Iris pigment epithelial cell (primary cell): Measurements from ENCODE around the gene TFAP2E.
"Not testable (repeated sequence)": the region's sequence is repeated elsewhere in the genome, so short reads cannot be mapped to it uniquely, and the experiment has no call there.

ENCODE experiments used
- DNase-seq: peaks from one replicate; pipeline ENCODE4 v3.0.0-alpha.2; 2011; ENCODE audit warnings: low read depth

Gene TFAP2E

DNA sequence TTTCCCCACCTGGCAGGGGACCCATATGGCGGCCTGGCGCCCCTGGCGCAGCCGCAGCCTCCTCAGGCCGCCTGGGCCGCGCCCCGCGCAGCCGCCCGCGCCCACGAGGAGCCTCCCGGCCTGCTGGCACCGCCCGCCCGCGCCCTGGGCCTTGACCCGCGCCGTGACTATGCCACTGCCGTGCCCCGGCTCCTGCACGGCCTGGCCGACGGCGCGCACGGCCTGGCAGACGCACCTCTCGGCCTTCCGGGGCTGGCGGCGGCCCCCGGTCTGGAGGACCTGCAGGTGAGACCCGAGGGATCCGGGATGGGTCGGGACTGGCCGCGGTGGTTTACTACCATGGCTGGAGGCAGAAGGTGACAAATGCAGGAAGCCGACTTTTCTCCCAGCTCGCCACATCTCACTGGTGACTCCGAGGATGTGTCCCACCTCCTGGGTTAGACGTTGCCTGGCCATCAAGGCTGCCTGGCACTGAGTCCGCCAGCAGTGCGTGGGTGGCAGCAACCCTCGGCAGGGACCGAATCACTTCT lies 1.1 kb downstream of the TFAP2E start:
- DNase-seq, result no peak

DNA sequence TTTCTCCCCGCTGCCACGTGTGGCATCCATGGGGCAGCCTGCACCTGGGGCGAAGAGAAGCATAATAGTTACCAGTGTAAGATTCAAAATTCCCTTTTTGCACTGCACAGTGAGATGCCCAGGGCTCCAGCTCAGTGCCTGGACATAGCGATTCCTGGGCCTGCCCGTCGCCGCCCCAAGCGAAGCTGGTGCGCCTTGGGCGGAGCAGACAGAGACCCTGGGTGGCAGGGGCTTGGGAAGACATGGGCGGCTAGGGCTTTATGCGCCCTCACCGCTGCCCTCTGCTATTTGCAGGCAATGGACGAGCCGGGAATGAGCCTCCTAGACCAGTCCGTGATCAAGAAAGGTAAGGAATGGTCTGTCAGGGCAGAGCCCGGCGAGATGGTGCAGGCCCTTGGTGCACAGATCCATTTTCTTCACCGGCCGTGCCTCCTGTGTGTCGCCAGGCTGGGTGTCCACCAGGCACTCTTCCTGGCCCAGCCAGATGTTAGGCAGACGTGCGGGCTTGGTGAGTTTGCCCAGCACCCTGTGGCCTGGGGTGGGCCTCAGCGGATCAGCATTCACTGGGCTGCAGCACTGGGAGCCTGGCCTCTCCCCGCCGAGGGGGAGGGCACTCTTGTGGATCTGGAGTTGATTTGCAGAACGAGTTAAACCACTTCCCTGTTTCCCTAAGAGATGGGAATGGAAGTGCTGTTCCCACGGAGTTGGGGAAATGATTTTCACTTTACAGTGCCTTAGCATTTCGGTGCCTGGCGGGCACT lies 1.7 kb downstream of the TFAP2E start:
- DNase-seq, result no peak

DNA sequence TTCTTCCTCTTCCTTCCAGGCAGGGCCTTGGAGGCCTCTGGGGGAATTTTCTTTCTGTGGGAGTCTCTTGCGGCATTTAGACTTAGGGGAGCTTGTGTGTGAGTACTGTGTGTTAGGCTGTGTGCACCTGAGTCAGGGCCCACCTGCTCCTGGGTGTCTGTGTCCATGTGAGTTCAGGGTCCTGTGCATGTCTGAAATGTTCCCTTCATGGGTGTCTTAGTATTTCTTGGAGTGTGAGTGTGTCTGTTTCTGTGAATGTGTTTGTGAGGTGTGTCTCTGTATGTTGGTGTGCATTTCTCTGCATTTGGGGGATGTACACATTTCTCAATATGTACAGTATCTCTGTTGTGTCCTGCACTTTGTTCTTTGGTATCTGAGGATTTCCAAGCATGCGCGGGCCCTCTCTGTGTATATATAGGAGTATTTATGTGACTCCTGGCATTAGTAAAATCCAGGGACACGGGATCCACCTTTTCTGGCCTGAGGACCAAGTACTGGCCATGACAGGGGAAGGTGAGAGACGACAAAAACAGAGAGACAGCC lies 2.4 kb downstream of the TFAP2E start:
- no peak for DNase-seq

DNA sequence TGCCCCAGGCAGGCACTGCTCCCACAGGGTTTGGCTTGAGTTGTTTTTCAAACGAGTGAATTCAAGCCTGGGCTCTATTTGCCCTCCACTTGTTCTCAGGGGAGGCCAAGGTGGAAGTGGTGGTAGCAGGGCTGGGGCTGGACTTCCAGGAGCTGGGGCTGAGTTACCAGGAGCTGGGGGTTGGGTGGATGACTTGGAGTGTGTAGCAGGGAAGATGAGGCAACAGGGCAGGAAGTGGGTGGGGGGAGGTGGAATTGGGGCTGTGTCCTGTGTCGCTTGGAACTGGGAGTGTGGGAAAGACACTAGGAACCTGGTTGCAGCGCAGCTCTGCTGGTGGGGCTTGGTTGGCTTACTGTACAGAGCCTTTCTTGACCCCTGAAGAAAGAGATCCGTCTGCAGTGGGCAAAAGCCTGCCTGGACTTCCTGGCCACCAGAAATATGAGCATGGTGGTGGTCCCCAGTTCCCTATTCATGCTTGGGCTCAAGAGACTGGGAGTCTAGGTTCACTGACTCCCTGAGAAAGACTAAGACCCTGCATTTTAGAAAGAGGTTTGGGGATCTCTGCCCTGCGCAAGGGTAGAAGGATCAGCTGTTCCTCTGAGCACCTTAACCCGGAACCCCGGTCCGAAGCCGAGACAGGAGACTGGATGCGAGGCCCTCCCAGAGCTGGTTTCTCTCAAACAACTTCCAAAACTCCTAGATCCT lies 3.1 kb downstream of the TFAP2E start:
- no peak for DNase-seq

DNA sequence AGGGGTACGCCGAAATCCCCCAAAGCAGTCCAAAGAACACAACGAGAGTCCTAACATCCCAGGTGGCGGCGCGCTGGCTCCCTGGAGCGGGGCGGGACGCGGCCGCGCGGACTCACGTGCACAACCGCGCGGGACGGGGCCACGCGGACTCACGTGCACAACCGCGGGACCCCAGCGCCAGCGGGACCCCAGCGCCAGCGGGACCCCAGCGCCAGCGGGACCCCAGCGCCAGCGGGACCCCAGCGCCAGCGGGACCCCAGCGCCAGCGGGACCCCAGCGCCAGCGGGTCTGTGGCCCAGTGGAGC lies 3.6 kb downstream of the TFAP2E start:
- DNase-seq, result not testable (repeated sequence)

- DNase-seq, result no peak
Measured at GRCh38 chr1:35577071-35577998, 4.2 kb downstream of the TFAP2E start.

GRCh38 chr1:35580949-35581388 lies 7.9 kb downstream of the TFAP2E start:
- no peak for DNase-seq

DNA sequence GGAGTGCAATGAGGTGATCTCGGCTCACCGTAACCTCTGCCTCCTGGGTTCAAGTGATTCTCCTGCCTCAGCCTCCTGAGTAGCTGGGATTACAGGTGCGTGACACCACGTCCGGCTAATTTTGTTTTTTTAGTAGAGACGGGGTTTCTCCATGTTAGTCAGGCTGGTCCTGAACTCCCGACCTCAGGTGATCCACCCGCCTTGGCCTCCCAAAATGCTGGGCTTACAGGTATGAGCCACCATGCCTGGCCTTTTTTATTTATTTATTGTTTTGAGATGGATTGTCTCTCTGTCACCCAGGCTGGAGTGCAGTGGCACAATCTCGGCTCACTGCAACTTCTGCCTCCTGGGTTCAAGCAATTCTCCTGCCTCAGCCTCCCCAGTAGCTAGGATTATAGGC lies 8.5 kb downstream of the TFAP2E start:
- not testable (repeated sequence) for DNase-seq

DNA sequence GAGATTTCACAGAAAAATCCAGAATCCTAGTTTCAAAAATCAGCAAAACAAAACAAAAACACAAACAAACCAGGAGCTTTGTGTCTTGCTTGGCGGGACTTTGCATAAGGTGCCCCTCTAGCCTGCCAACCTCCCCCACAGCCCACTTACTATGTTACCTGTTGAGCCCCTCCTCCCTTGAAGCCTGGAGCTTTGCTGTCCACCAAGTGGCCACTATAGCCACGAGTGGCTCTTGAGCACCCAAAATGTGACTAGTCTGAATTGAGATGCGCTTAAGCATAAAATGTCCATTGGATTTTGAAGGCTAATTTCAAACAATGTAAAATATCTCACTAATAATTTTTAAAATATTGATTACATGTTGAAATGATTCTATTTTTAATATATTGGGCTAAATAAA lies 12.2 kb downstream of the TFAP2E start:
- no peak for DNase-seq

DNA sequence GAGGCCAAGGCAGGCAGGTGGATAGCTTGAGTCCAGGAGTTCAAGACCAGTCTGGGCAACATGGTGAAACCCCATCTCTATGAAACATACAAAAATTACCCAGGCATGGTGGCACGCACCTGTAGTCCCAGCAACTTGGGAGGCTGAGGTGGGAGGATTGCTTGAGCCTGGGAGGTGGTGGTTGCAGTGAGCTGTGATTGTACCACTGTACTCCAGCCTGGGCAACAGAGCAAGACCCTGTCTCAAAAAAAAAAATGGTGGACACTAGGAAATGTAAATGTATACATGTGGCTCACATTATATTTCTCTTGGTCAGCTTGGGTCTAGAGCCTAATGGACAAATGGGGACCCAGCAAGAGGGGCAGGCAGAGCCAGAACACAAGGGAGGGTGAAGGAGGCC lies 12.7 kb downstream of the TFAP2E start:
- DNase-seq, result not testable (repeated sequence)

GRCh38 chr1:35586808-35587207 lies 13.7 kb downstream of the TFAP2E start:
- DNase-seq, result no peak

DNA sequence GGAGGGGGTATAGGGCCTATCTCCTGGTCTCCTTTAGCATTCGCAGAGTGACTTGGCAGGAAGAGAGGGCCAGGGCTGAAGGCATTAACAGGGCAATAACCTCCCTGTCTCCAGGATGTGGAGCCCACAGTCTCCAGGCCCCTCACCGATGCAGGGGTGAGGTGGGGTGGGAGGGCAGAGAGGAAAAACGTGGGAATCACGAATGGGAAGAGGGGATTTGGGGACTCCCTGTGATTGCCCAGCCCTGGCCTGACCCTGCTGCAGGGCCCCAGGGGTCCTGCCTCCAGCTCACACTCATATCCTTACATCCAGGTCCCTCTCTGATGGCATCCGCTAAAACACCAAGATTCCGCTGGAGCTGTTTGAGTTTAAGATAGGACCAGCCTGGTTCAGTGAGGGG lies 14.6 kb downstream of the TFAP2E start:
- DNase-seq, result no peak

DNA sequence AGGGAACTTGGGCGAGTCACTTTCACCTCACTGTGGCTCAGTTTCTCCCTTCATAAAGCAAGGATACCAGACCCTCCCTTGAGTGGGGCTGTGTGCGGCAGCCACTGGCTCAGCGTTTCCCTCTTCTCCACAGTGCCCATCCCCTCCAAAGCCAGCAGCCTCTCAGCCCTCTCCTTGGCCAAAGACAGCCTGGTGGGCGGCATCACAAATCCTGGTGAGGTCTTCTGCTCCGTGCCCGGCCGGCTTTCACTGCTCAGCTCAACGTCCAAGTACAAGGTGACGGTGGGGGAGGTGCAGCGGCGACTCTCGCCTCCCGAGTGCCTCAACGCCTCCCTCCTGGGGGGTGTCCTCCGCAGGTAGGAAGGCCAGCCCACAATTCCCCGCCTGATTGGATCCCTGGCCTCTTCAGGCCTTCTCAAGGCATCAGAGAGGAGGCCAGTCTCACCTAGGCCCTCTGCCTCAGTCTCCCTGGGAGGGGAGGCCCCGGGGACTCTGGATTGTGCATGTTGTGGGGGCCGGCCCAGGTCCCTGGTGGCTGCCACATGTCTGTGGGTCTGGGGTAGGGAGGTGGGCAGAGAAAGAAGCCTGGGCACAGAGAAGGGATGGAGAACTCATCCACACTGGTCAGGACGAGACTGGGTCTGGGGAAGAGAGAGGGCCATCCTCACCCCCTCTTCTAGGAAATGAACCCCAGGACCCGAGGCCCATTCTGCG lies 15.2 kb downstream of the TFAP2E start:
- no peak for DNase-seq

GRCh38 chr1:35589516-35590427 lies 16.7 kb downstream of the TFAP2E start:
- no peak for DNase-seq

DNA sequence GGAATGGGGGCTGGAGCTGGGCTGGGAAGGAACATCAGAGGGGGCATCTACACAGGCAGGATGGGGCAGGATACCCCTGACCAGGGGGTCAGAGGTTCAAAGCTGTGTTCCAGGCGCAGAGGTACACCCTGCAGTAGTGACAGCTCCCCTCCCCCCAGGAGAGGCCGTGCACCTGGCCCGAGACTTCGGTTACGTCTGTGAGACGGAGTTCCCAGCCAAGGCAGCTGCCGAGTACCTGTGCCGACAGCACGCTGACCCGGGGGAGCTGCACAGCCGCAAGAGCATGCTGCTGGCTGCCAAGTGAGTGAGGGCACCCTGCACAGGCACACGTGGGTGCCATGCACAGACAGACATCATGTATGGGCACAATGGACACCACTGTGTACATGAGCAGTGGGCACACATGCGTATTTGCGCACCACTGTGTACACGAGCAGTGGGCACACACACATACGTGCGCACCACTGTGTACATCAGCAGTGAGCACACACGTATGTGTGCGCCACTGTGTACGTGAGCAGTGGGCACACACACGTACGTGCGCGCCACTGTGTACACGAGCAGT lies 17.4 kb downstream of the TFAP2E start:
- no peak for DNase-seq

DNA sequence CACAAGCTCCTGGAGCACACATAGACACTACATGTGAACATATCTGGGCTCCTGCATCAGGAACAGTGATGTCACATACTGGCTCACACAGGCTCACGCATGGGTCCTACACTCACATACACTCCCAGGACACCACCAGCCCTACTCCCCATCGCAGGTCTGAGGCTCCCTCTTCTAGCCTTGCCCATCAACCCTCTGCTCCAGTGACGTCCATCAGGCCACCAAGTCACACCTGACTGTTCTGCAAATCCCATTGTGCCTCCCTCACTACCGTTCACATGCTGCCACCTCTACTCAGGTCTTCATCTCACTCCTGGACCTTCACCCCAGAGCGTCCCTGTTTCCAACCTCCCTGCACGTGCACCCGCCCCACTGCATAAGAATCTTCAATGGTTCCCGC lies 18.1 kb downstream of the TFAP2E start:
- no peak for DNase-seq

GRCh38 chr1:35592991-35593769 lies 20.1 kb downstream of the TFAP2E start:
- no peak for DNase-seq

GRCh38 chr1:35594005-35594760 lies 21.1 kb downstream of the TFAP2E start:
- no peak for DNase-seq

GRCh38 chr1:35595684-35596083 lies 22.6 kb downstream of the TFAP2E start:
- no peak for DNase-seq
